Mesendoderm (in vitro differentiated cells): ENCODE data around the gene PDHB. TPM values are rescaled to one million over a fixed set of nuclear protein-coding genes. Genes with fewer than 3 reads are reported as not detected.

ENCODE experiments used
- DNase-seq: peaks from one replicate; pipeline ENCODE4 v3.0.0; 2013
- H2AK5ac ChIP-seq: 2 replicates; pipeline ENCODE4 v1.6.1; 2013; ENCODE audit warnings: low read length, inconsistent platforms
- H2BK120ac ChIP-seq: 2 replicates; pipeline ENCODE4 v1.6.1; 2013; ENCODE audit warnings: low read depth, mild to moderate bottlenecking, low read length, moderate library complexity, mixed read lengths
- H2BK15ac ChIP-seq: replicated peaks from 2 replicates; pipeline ENCODE4 v1.6.1; 2013; ENCODE audit warnings: low read depth, mild to moderate bottlenecking, moderate library complexity
- H2BK5ac ChIP-seq: 2 replicates; pipeline ENCODE4 v1.6.1; 2013; ENCODE audit warnings: low read length, inconsistent platforms
- H3K18ac ChIP-seq: 2 replicates; pipeline ENCODE4 v1.6.1; 2013; ENCODE audit warnings: mild to moderate bottlenecking, low read length, mixed read lengths
- H3K23ac ChIP-seq: one replicate; pipeline ENCODE4 v1.6.1; 2013; ENCODE audit warnings: low read length
- H3K27ac ChIP-seq: 2 replicates; pipeline ENCODE4 v1.5.1; 2013; ENCODE audit warnings: low read depth, mild to moderate bottlenecking, inconsistent platforms, low read length, moderate library complexity
- H3K27me3 ChIP-seq: 2 replicates; pipeline ENCODE4 v1.6.1; 2013; ENCODE audit warnings: low read length, control low read depth, mild to moderate bottlenecking, inconsistent platforms; ENCODE audit not compliant: insufficient read depth, poor library complexity
- H3K36me3 ChIP-seq: 2 replicates; pipeline ENCODE4 v1.6.1; 2013; ENCODE audit warnings: low read length, inconsistent platforms; ENCODE audit not compliant: control insufficient read depth, insufficient read depth
- H3K4ac ChIP-seq: one replicate; pipeline ENCODE4 v1.6.1; 2013; ENCODE audit warnings: low read depth, mild to moderate bottlenecking, low read length, moderate library complexity
- H3K4me1 ChIP-seq: 2 replicates; pipeline ENCODE4 v1.6.1; 2013; ENCODE audit warnings: low read depth, low read length, inconsistent platforms; ENCODE audit not compliant: control insufficient read depth
- H3K4me2 ChIP-seq: 2 replicates; pipeline ENCODE4 v1.6.1; 2013; ENCODE audit warnings: low read length
- H3K4me3 ChIP-seq: 2 replicates; pipeline ENCODE4 v1.5.1; 2013; ENCODE audit warnings: mild to moderate bottlenecking, low read length
- H3K56ac ChIP-seq: one replicate; pipeline ENCODE4 v1.6.1; 2013; ENCODE audit warnings: low read length
- H3K79me1 ChIP-seq: 2 replicates; pipeline ENCODE4 v1.6.1; 2013; ENCODE audit warnings: low read length, inconsistent platforms
- H3K79me2 ChIP-seq: 2 replicates; pipeline ENCODE4 v1.6.1; 2013; ENCODE audit warnings: mild to moderate bottlenecking, low read length; ENCODE audit not compliant: control insufficient read depth, insufficient read depth
- H3K9ac ChIP-seq: 2 replicates; pipeline ENCODE4 v1.6.1; 2013; ENCODE audit warnings: low read length, inconsistent platforms
- H4K5ac ChIP-seq: one replicate; pipeline ENCODE4 v1.6.1; 2013; ENCODE audit warnings: low read length
- H4K8ac ChIP-seq: one replicate; pipeline ENCODE4 v1.6.1; 2013; ENCODE audit warnings: low read depth, mild to moderate bottlenecking, control low read depth, low read length, moderate library complexity
- WGBS: extraction: QIAGEN DNeasy Blood & Tissue Kit; methylation state at CpG from one replicate; pipeline ENCODE4 v1.1.7; 2013; ENCODE audit warnings: low lambda C conversion rate, missing lambda C conversion rate; ENCODE audit not compliant: insufficient coverage; ENCODE audit errors: extremely low coverage; 5-methylcytosine and 5-hydroxymethylcytosine counted together
- polyA plus RNA-seq, 2 experiments: library from polyadenylated mRNA; stranded (reverse); fragments of 200-250 nt; gene quantifications; one replicate each; pipeline ENCODE4 v1.2.3, GENCODE V29; 2013

Gene PDHB
- polyA plus RNA-seq (2013, experiment 1 of 2) = 316 TPM
- polyA plus RNA-seq (2013, experiment 2 of 2) = 310 TPM

DNA sequence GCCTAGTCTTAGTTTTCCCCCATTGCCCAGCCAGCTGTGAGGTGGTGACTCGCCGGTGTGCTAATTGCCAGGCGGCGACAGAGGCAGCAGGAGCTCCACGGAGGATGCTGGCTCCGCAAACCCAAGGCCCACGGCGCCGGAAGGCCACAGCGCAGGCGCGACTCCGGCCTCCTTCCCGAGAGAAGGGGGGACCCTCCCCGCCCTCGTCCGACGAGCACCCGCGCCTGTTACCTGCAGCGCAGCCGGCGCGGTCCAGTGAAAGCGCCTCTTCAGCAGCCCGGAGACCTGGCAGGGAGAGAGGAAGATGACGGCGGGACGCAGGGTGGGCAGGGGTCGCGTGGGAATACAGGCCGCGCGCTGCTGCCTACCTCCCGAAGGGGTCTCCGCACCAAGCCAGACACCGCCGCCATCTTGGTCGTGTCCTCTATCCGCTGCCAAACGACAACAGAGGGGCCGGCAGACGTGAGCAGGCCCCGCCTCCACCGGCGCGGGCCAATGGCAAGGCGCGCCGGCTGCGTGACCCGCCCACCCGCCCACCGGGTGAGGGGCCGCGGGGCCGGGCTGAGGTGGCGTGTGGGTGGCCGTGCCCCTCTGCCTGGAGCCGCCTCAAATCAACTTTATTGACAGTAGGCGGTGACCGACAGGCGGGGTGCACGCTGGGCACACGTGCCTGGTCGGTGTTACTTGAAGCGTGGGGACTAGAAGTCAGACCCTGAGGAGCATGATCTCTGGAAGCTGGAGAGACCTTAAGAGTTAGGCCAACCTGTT is at the start of gene PDHB:
Gene PDHB (minus strand): TSS at position 433 of the 768 bp plus-strand sequence. CDS start 23 bp downstream, at position 410.
- no CpG with 5 or more reads among the region's 67 CpGs for WGBS
- H3K4me2 ChIP-seq = peak within 1 kb of the TSS; percentile 95

DNA sequence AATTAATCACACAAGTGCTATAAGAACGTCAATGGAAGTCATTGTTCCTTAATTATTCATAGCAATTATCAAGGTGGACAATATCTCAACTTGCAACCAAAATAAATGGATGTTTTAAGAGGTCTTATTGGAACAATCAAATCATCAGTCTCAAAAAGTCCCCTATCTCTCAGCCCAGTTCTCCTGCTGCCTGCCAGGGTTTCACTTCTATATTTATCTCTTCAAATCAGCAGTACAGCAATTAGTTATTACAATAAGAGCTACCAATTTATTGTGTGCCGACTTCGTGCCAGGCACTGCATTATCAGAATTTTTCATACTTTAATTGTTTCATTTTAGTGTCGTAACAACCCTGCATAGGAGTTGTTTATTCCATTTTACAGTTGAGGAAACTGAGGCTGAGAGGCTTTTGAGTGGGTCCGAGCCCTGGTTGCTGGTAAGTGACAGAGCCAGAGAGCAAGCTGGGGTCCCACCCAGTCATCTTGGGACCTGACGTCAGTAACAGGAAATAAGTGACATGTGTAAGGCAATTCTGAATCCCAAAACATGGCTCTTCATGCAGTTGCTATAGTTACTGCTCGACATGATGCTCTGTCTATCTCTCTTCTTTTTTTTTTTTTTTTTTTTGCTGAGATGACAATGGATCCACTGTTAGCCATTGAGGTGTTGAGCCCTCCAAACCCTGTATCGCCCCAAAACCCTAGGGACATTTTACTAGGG is 49.4 kb upstream of the PDHB start:
- Histone ChIP-seq H2BK120ac (no peak overlapping the region), H3K4me3 (no peak overlapping the region)

More for the DNA sequence above, at the start of gene PDHB:
- DNase-seq = peak; percentile 95
- H3K4ac ChIP-seq = peak within 1 kb of the TSS; percentile 40
- H3K27ac ChIP-seq = peak within 1 kb of the TSS; percentile 97
- peak within 1 kb of the TSS; percentile 93 for H2BK120ac ChIP-seq
- no peaks in the 10 kb centered on the region for H3K27me3 ChIP-seq
- H3K36me3 ChIP-seq = peaks cover 11% of the 10 kb centered on the region
- peaks cover 8% of the 10 kb centered on the region for H3K4me1 ChIP-seq
- peak within 1 kb of the TSS; percentile 98 for H3K23ac ChIP-seq
- H3K56ac ChIP-seq = peak within 1 kb of the TSS; percentile 99
- peaks cover 5% of the 10 kb centered on the region for H3K79me1 ChIP-seq
- peak within 1 kb of the TSS; percentile 94 for H3K4me3 ChIP-seq
- H2BK15ac ChIP-seq = peak within 1 kb of the TSS; percentile 21
- no peak within 1 kb of the TSS for H4K8ac ChIP-seq
- H2BK5ac ChIP-seq = peak within 1 kb of the TSS; percentile 100
- peak within 1 kb of the TSS; percentile 97 for H3K9ac ChIP-seq
- H4K5ac ChIP-seq = peak within 1 kb of the TSS; percentile 0
- peaks cover 26% of the 10 kb centered on the region for H3K79me2 ChIP-seq
- peak within 1 kb of the TSS; percentile 57 for H2AK5ac ChIP-seq
- H3K18ac ChIP-seq = peak within 1 kb of the TSS; percentile 86

GRCh38 chr3:58480309-58480708 is 46.7 kb upstream of the PDHB start:
- Histone ChIP-seq H3K4me3 (no peak overlapping the region), H3K18ac (no peak overlapping the region), H3K36me3 (no peaks in the 10 kb centered on the region), H3K9ac (no peak overlapping the region), H3K56ac (no peak overlapping the region), H2BK5ac (no peak overlapping the region), H3K4ac (no peak overlapping the region), H2BK120ac (no peak overlapping the region), H3K79me2 (no peaks in the 10 kb centered on the region), H3K27ac (no peak overlapping the region), H3K4me1 (no peaks in the 10 kb centered on the region), H4K5ac (no peak overlapping the region), H4K8ac (no peak overlapping the region), H2BK15ac (no peak overlapping the region), H3K27me3 (no peaks in the 10 kb centered on the region), H3K4me2 (no peak overlapping the region), H3K23ac (no peak overlapping the region), H3K79me1 (no peaks in the 10 kb centered on the region), H2AK5ac (no peak overlapping the region)
- WGBS = no CpG with 5 or more reads among the region's 2 CpGs
- no peak for DNase-seq

More for the DNA sequence above, 49.4 kb upstream of the PDHB start:
- no peak overlapping the region for H3K27ac ChIP-seq
- no peak for DNase-seq
- H3K4ac ChIP-seq = no peak overlapping the region
- H4K5ac ChIP-seq = no peak overlapping the region
- H3K79me2 ChIP-seq = no peaks in the 10 kb centered on the region
- H3K79me1 ChIP-seq = no peaks in the 10 kb centered on the region
- no CpG with 5 or more reads among the region's 8 CpGs for WGBS
- no peak overlapping the region for H3K56ac ChIP-seq
- no peak overlapping the region for H3K23ac ChIP-seq
- H3K27me3 ChIP-seq = no peaks in the 10 kb centered on the region
- H2BK15ac ChIP-seq = no peak overlapping the region
- no peak overlapping the region for H2AK5ac ChIP-seq
- H3K4me2 ChIP-seq = no peak overlapping the region
- H2BK5ac ChIP-seq = no peak overlapping the region
- no peaks in the 10 kb centered on the region for H3K36me3 ChIP-seq
- peaks cover 5% of the 10 kb centered on the region for H3K4me1 ChIP-seq
- H4K8ac ChIP-seq = no peak overlapping the region
- no peak overlapping the region for H3K18ac ChIP-seq
- no peak overlapping the region for H3K9ac ChIP-seq

- Histone ChIP-seq H3K4me1 (peaks cover 5% of the 10 kb centered on the region), H3K4me3 (no peak overlapping the region), H3K27ac (no peak overlapping the region), H2BK120ac (no peak overlapping the region), H2AK5ac (no peak overlapping the region), H3K4me2 (no peak overlapping the region), H3K23ac (no peak overlapping the region), H3K56ac (no peak overlapping the region), H4K5ac (no peak overlapping the region), H3K4ac (no peak overlapping the region), H3K18ac (no peak overlapping the region), H4K8ac (no peak overlapping the region), H3K36me3 (no peaks in the 10 kb centered on the region), H3K79me1 (no peaks in the 10 kb centered on the region), H2BK5ac (no peak overlapping the region), H3K9ac (no peak overlapping the region), H3K27me3 (no peaks in the 10 kb centered on the region), H3K79me2 (no peaks in the 10 kb centered on the region), H2BK15ac (no peak overlapping the region)
- no CpG with 5 or more reads among the region's 2 CpGs for WGBS
- DNase-seq = no peak
Measured at GRCh38 chr3:58478781-58479180, 45.1 kb upstream of the PDHB start.

DNA sequence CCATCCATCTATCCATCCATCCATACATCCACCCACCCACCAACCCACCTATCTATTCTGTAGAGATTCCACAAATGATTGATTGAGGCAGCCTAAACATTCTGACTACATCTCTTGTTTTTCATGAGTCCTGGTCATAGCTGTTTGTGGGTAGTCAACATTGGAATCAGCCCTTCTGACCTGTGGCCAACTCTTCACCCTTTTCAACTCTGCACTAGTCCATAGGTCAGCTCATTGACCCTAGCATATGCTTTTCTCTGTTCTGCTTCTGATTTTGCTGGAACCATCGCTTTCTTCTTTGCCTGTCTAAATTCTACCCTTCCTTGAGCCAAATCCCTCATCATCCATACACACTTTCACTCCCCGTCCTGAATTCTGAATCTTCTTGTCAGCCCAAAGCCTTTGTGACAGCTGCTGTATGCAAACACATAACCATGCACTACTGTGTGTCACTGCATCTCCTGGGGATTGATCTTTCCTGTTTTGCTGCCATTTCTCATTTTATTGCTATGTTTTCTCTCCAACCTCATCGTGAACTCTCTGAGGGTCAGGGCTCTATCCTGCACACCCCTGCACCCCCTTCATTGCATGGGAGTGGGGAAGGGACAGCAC is 41.4 kb upstream of the PDHB start:
- H2BK5ac ChIP-seq = no peak overlapping the region
- no peak overlapping the region for H4K8ac ChIP-seq
- no peaks in the 10 kb centered on the region for H3K79me2 ChIP-seq
- no peak overlapping the region for H3K4me2 ChIP-seq
- no peak overlapping the region for H3K23ac ChIP-seq
- H3K18ac ChIP-seq = no peak overlapping the region
- no peaks in the 10 kb centered on the region for H3K27me3 ChIP-seq
- H3K4me1 ChIP-seq = peaks cover 21% of the 10 kb centered on the region
- no peaks in the 10 kb centered on the region for H3K79me1 ChIP-seq
- no peak overlapping the region for H3K56ac ChIP-seq
- no peak overlapping the region for H2BK15ac ChIP-seq
- H4K5ac ChIP-seq = no peak overlapping the region
- no CpG with 5 or more reads among the region's 3 CpGs for WGBS
- H3K27ac ChIP-seq = no peak overlapping the region
- no peak for DNase-seq
- H2BK120ac ChIP-seq = no peak overlapping the region
- no peak overlapping the region for H3K4me3 ChIP-seq
- H3K9ac ChIP-seq = no peak overlapping the region
- no peak overlapping the region for H2AK5ac ChIP-seq
- no peak overlapping the region for H3K4ac ChIP-seq
- H3K36me3 ChIP-seq = no peaks in the 10 kb centered on the region
